Stimulated activated CD8-positive, alpha-beta memory T cell treated with anti-CD3 and anti-CD28 coated beads, Interleukin-2, amount 100 ng/mL, for 1 hour (primary cell): ENCODE measurements around the gene FLYWCH2.
"Not testable (repeated sequence)": the region's sequence is repeated elsewhere in the genome, so short reads cannot be mapped to it uniquely, and the experiment has no call there.

Source experiments
- DNase-seq, 2 donors: peaks; one replicate each; pipeline ENCODE4 v3.0.0-alpha.2; 2020; ENCODE audit warnings: low read depth in 2 of 2

Gene FLYWCH2

DNA sequence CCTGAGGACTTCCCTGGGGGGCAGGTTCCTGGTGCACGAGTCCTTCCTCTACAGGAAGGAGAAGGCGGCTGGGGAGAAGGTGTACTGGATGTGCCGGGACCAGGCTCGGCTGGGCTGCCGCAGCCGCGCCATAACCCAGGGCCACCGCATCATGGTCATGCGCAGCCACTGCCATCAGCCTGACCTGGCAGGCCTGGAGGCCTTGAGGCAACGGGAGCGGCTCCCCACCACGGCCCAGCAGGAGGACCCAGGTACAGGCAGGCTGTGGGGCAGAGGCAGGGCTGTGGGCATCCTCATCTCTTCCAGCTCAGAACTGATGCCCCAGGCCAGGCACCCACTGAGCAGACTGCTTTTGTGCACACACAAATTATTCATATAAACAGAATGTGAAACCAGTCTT is 55.2 kb downstream of the FLYWCH2 start:
- DNase-seq: no peak

DNA sequence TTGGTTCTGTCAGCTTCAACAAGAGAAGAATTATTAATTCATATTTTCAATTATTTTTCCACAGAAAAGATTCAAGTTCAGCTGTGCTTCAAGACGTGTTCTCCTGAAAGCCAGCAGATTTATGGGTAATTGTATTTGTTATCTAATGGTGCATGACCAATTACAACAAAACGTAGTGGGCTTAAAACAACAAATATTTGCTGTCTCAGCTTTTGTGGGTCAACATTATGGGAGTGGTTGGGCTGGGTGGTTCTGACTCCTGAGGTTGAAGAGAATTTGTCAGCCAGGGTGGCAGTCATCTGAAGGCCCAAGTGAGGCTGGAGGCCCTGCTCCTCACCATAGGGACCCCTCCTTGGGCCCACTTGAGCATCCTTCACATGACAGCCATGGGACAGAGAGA is 57.0 kb downstream of the FLYWCH2 start:
- DNase-seq: no peak

DNA sequence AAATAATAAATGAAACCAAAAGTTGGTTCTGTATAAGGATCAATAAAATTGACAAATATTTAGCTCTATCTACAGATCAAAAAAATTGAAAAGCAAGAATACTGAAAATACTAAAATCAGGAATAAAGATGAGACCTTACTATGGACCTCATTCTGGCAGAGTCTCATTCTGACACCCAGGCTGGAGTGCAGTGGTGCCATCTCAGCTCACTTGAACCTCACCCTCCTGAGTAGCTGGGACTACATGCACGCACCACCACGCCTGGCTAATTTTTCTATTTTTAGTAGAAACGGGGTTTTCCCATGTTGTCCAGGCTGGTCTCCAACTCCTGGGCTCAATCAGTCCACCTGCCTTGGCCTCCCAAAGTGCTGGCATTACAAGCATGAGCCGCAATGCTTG is 59.0 kb downstream of the FLYWCH2 start:
- DNase-seq: no peak

DNA sequence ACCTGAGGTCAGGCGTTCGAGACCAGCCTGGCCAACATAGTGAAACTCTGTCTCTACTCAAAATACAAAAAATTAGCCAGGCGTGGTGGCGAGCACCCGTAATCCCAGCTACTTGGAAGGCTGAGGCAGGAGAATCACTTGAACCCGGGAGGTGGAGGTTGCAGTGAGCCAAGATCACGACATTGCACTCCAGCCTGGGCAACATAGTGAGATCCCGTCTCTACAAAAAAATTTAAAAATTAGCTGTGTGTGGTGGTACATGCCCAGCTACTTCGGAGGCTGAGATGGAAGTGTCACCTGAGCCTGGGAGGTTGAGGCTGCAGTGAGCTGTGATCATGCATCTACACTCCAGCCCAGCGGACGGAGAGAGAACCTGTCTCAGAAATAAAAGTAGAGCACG is 60.7 kb downstream of the FLYWCH2 start:
- not testable (repeated sequence) for DNase-seq

DNA sequence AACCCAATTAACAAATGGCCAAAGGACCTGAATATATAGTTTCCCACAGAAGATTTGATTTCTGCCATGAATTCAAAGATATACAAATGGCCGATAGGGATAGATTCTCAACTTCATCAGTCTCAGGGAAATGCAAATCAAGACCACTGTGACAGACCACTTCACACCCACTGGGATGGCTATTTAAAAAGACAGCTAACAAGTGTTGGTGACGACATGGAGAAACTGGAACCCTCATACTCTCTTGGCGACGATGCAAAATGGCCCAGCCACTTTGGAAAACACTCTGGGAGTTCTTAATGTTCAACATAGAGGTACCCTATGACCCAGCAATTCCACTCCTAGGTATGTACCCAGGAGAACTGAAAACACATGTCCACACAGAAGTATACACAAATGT is 63.6 kb downstream of the FLYWCH2 start:
- no peak for DNase-seq
